HepG2 (cell line): ENCODE measurements around the gene CLDN19. TPM values are rescaled to one million over a fixed set of nuclear protein-coding genes. Genes with fewer than 3 reads are reported as not detected.

Experiments
- BRD4 ChIP-seq: sonication (generic); formaldehyde crosslinking; IDR thresholded peaks from 2 replicates; pipeline ENCODE4 v1.4.0; 2020; ENCODE audit warnings: missing genetic modification reagents
- DNMT1 ChIP-seq: sonication (generic); formaldehyde crosslinking; IDR thresholded peaks from 2 replicates; pipeline ENCODE4 v1.5.1; 2020; ENCODE audit warnings: mild to moderate bottlenecking, missing genetic modification reagents
- KLF12 ChIP-seq: sonication (generic); formaldehyde crosslinking; IDR thresholded peaks from 2 replicates; pipeline ENCODE4 v1.4.0; 2020; ENCODE audit warnings: missing genetic modification reagents, borderline replicate concordance
- MEIS2 ChIP-seq: sonication (generic); formaldehyde crosslinking; IDR thresholded peaks from 2 replicates; pipeline ENCODE4 v1.9.0; 2021; ENCODE audit warnings: mild to moderate bottlenecking, missing genetic modification reagents
- MIER3 ChIP-seq: IDR thresholded peaks from 2 replicates; pipeline ENCODE4 v1.6.1; 2016; ENCODE audit warnings: missing compliant biosample characterization, borderline replicate concordance
- PAX8 ChIP-seq: sonication (generic); formaldehyde crosslinking; IDR thresholded peaks from 2 replicates; pipeline ENCODE4 v1.8.0; 2022; ENCODE audit warnings: mild to moderate bottlenecking, missing genetic modification reagents, borderline replicate concordance
- SAFB2 ChIP-seq: sonication (generic); formaldehyde crosslinking; IDR thresholded peaks from 2 replicates; pipeline ENCODE4 v1.5.1; 2020; ENCODE audit warnings: missing genetic modification reagents, low read depth, mild to moderate bottlenecking, borderline replicate concordance
- STAT5B ChIP-seq: sonication (generic); formaldehyde crosslinking; IDR thresholded peaks from 2 replicates; pipeline ENCODE4 v1.4.0; 2020; ENCODE audit warnings: missing genetic modification reagents
- ZNF644 ChIP-seq: IDR thresholded peaks from 2 replicates; pipeline ENCODE4 v1.6.1; 2016; ENCODE audit warnings: low read depth
- polyA plus RNA-seq, 8 experiments: library from polyadenylated mRNA; depleted of rRNA in 3 of 8; stranded (reverse) in 7 of 8; unstranded in 1 of 8; fragments of >200 nt; fragmentation: Illumina TruSeq in 4 of 8; extraction: Trizol in 4 of 8; gene quantifications; 2 replicates each; pipeline versions ENCODE4 v1.2.1 to v1.2.3, GENCODE V29; 2011 to 2016; ENCODE audit warnings: low read depth in 4 of 8, missing spikeins in 1 of 8, mixed read lengths in 1 of 8; ENCODE audit not compliant: insufficient read depth in 1 of 8
- total RNA-seq, 5 experiments: library from RNA; depleted of rRNA; stranded (reverse); fragments of >200 nt; fragmentation: Illumina TruSeq; extraction: Trizol; gene quantifications; 2 replicates each; pipeline ENCODE4 v1.2.3, GENCODE V29; 2016; ENCODE audit warnings: low read depth in 1 of 5
- TF ChIP-seq, protein P1 (sequence below): sonication (generic); formaldehyde crosslinking; IDR thresholded peaks from 2 replicates; pipeline ENCODE4 v1.8.1; 2023; ENCODE audit warnings: mild to moderate bottlenecking, missing genetic modification reagents
- TF ChIP-seq, protein P2 (sequence below): sonication (generic); formaldehyde crosslinking; IDR thresholded peaks from 2 replicates; pipeline ENCODE4 v1.8.0; 2022; ENCODE audit warnings: missing genetic modification reagents, mild to moderate bottlenecking, inconsistent platforms, borderline replicate concordance
- TF ChIP-seq, protein P3 (sequence below): sonication (generic); formaldehyde crosslinking; IDR thresholded peaks from 2 replicates; pipeline ENCODE4 v1.4.0; 2020; ENCODE audit warnings: missing genetic modification reagents
- TF ChIP-seq, protein P4 (sequence below): sonication (generic); formaldehyde crosslinking; IDR thresholded peaks from 2 replicates; pipeline ENCODE4 v1.5.1; 2020; ENCODE audit warnings: missing genetic modification reagents, mild to moderate bottlenecking, borderline replicate concordance
- TF ChIP-seq, protein P5 (sequence below): IDR thresholded peaks from 2 replicates; pipeline ENCODE4 v1.6.1; 2016; ENCODE audit warnings: missing biosample characterization, missing genetic modification reagents, low read depth
- TF ChIP-seq, protein P6 (sequence below): sonication (generic); formaldehyde crosslinking; IDR thresholded peaks from 2 replicates; pipeline ENCODE4 v1.8.0; 2022; ENCODE audit warnings: mild to moderate bottlenecking, missing genetic modification reagents; ENCODE audit not compliant: insufficient replicate concordance

The CLDN19 gene
- total and polyA plus RNA-seq, 2 of the 13 experiments (the other 11 are each of a cell fraction or from before 2014, with no cell fraction given) = 5.0 to 7.6 TPM

DNA sequence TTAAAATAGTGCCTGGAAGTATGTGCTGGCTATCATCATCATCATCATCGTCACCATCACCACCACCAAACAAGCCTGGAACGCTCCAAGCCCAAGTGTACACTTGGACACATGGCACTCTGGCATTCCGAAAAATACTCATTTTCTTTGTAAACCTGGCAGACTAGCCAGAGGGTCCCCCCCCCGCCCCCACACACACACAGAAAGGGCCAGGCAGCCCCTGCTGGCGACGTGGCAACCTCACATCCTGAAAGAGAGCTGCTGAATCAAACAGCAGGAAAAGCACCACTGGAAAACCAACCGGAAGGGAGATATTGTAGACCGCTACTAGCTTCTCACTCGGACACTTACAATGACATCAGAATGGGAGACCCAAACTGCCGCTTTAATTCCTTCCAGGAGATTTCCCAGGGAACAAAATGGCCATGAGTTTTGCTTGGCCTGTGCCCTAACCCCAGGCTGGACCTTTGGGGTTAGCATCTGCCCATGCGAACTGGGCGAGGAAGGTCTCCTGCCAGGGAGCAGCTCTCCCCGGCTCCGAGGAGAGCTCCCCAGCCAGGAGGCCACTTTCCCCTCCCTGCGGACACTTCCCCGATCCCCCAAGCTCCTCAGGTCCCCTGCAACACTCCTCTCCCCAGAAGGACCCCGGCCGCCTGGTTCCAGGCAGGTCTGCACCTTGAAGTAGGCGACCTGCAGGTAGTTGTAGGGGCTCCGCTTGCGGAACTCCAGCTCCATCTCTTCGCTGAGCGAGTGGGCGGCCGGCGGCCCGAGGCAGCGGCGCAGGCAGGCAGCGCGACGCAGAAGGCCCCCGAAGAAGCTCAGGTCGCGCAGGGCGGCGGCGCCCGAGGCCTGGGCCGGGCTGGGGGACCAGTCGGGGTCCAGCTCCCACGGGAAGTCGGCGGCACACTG lies 26.1 kb upstream of the CLDN19 start (continued):
- TF ChIP-seq, protein P1, sequence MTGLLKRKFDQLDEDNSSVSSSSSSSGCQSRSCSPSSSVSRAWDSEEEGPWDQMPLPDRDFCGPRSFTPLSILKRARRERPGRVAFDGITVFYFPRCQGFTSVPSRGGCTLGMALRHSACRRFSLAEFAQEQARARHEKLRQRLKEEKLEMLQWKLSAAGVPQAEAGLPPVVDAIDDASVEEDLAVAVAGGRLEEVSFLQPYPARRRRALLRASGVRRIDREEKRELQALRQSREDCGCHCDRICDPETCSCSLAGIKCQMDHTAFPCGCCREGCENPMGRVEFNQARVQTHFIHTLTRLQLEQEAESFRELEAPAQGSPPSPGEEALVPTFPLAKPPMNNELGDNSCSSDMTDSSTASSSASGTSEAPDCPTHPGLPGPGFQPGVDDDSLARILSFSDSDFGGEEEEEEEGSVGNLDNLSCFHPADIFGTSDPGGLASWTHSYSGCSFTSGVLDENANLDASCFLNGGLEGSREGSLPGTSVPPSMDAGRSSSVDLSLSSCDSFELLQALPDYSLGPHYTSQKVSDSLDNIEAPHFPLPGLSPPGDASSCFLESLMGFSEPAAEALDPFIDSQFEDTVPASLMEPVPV (CRISPR knock-in tag) = peak; percentile 64; the same call in 1 of the 2 replicates
- TF ChIP-seq ZNF644 (no peak), STAT5B (no peak), BRD4 (CRISPR knock-in tag) (no peak), MIER3 (CRISPR knock-in tag) (no peak), KLF12 (CRISPR knock-in tag) (no peak), DNMT1 (CRISPR knock-in tag) (no peak), SAFB2 (no peak), MEIS2 (CRISPR knock-in tag) (no peak; the same call in 1 of the 2 replicates), PAX8 (no peak; the same call in 1 of the 2 replicates)
- TF ChIP-seq, protein P2, sequence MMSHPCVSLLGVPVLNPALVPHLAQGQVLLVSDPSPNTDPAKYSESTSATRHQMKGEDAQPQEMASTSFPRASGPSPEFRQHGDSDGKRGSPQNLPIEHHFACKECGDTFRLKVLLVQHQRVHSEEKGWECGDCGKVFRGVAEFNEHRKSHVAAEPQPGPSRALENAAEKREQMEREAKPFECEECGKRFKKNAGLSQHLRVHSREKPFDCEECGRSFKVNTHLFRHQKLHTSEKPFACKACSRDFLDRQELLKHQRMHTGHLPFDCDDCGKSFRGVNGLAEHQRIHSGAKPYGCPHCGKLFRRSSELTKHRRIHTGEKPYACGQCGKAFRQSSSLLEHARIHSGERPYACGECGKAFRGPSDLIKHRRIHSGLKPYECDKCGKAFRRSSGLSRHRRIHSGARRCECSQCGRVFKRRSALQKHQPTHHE (CRISPR knock-in tag) = no peak
- TF ChIP-seq, protein P3, sequence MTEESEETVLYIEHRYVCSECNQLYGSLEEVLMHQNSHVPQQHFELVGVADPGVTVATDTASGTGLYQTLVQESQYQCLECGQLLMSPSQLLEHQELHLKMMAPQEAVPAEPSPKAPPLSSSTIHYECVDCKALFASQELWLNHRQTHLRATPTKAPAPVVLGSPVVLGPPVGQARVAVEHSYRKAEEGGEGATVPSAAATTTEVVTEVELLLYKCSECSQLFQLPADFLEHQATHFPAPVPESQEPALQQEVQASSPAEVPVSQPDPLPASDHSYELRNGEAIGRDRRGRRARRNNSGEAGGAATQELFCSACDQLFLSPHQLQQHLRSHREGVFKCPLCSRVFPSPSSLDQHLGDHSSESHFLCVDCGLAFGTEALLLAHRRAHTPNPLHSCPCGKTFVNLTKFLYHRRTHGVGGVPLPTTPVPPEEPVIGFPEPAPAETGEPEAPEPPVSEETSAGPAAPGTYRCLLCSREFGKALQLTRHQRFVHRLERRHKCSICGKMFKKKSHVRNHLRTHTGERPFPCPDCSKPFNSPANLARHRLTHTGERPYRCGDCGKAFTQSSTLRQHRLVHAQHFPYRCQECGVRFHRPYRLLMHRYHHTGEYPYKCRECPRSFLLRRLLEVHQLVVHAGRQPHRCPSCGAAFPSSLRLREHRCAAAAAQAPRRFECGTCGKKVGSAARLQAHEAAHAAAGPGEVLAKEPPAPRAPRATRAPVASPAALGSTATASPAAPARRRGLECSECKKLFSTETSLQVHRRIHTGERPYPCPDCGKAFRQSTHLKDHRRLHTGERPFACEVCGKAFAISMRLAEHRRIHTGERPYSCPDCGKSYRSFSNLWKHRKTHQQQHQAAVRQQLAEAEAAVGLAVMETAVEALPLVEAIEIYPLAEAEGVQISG (CRISPR knock-in tag) = no peak
- TF ChIP-seq, protein P4, sequence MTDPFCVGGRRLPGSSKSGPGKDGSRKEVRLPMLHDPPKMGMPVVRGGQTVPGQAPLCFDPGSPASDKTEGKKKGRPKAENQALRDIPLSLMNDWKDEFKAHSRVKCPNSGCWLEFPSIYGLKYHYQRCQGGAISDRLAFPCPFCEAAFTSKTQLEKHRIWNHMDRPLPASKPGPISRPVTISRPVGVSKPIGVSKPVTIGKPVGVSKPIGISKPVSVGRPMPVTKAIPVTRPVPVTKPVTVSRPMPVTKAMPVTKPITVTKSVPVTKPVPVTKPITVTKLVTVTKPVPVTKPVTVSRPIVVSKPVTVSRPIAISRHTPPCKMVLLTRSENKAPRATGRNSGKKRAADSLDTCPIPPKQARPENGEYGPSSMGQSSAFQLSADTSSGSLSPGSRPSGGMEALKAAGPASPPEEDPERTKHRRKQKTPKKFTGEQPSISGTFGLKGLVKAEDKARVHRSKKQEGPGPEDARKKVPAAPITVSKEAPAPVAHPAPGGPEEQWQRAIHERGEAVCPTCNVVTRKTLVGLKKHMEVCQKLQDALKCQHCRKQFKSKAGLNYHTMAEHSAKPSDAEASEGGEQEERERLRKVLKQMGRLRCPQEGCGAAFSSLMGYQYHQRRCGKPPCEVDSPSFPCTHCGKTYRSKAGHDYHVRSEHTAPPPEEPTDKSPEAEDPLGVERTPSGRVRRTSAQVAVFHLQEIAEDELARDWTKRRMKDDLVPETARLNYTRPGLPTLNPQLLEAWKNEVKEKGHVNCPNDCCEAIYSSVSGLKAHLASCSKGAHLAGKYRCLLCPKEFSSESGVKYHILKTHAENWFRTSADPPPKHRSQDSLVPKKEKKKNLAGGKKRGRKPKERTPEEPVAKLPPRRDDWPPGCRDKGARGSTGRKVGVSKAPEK (CRISPR knock-in tag) = no peak
- TF ChIP-seq, protein P5, sequence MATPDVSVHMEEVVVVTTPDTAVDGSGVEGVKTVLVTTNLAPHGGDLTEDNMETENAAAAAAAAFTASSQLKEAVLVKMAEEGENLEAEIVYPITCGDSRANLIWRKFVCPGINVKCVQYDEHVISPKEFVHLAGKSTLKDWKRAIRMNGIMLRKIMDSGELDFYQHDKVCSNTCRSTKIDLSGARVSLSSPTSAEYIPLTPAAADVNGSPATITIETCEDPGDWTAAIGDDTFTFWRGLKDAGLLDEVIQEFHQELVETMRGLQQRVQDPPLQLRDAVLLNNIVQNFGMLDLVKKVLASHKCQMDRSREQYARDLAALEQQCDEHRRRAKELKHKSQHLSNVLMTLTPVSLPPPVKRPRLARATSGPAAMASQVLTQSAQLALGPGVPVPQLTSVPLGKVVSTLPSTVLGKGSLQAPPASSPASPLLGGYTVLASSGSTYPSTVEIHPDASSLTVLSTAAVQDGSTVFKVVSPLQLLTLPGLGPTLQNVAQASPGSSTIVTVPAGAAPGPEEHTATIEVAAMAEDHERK (CRISPR knock-in tag) = no peak
- TF ChIP-seq, protein P6, sequence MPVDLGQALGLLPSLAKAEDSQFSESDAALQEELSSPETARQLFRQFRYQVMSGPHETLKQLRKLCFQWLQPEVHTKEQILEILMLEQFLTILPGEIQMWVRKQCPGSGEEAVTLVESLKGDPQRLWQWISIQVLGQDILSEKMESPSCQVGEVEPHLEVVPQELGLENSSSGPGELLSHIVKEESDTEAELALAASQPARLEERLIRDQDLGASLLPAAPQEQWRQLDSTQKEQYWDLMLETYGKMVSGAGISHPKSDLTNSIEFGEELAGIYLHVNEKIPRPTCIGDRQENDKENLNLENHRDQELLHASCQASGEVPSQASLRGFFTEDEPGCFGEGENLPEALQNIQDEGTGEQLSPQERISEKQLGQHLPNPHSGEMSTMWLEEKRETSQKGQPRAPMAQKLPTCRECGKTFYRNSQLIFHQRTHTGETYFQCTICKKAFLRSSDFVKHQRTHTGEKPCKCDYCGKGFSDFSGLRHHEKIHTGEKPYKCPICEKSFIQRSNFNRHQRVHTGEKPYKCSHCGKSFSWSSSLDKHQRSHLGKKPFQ (CRISPR knock-in tag) = no peak
